Endothelial cell of umbilical vein (primary cell): Measurements from ENCODE around the gene RCOR2.

Experiments used
- FOS ChIP-seq: IDR thresholded peaks from 2 replicates; pipeline ENCODE4 v1.6.1; 2011; ENCODE audit warnings: mild to moderate bottlenecking, low read length, moderate library complexity, borderline replicate concordance; ENCODE audit not compliant: insufficient read depth
- POLR2A ChIP-seq: IDR thresholded peaks from 2 replicates; pipeline ENCODE4 v1.6.1; 2012; ENCODE audit warnings: low read depth, mild to moderate bottlenecking, control low read depth, low read length
- POLR2AphosphoS5 ChIP-seq: IDR thresholded peaks from 2 replicates; pipeline ENCODE4 v1.6.1; 2012; ENCODE audit warnings: low read depth, mild to moderate bottlenecking, control low read depth, low read length, moderate library complexity; ENCODE audit not compliant: insufficient read depth
- TF ChIP-seq, protein P1 (sequence below), 2 donors: IDR thresholded peaks; 1 replicate in 1 of 2; 2 replicates in 1 of 2; pipeline ENCODE4 v1.5.1; 2011; ENCODE audit warnings: low read length in 2 of 2, mild to moderate bottlenecking in 2 of 2, moderate library complexity in 2 of 2, control low read depth in 1 of 2, inconsistent platforms in 1 of 2, low read depth in 1 of 2; ENCODE audit not compliant: insufficient read depth in 1 of 2; ENCODE audit errors: extremely low read depth in 1 of 2

GRCh38 chr11:63896071-63896470, 20.9 kb downstream of the RCOR2 start:
- TF ChIP-seq, protein P1, sequence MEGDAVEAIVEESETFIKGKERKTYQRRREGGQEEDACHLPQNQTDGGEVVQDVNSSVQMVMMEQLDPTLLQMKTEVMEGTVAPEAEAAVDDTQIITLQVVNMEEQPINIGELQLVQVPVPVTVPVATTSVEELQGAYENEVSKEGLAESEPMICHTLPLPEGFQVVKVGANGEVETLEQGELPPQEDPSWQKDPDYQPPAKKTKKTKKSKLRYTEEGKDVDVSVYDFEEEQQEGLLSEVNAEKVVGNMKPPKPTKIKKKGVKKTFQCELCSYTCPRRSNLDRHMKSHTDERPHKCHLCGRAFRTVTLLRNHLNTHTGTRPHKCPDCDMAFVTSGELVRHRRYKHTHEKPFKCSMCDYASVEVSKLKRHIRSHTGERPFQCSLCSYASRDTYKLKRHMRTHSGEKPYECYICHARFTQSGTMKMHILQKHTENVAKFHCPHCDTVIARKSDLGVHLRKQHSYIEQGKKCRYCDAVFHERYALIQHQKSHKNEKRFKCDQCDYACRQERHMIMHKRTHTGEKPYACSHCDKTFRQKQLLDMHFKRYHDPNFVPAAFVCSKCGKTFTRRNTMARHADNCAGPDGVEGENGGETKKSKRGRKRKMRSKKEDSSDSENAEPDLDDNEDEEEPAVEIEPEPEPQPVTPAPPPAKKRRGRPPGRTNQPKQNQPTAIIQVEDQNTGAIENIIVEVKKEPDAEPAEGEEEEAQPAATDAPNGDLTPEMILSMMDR (IDR thresholded peaks at IDR 0.05; ENCODE audit: extremely low read depth in 1 of 2, insufficient read depth in 1 of 2, low read depth in 1 of 2, low read length in 2 of 2) = no peak
- no peak for TF ChIP-seq POLR2AphosphoS5
- no peak for TF ChIP-seq FOS
- TF ChIP-seq POLR2A = no peak
